Fibroblast of skin of scalp (primary cell): ENCODE data around the gene COQ4.

ENCODE experiments used
- DNase-seq: peaks from one replicate; pipeline ENCODE4 v3.0.0-alpha.2; 2013

Gene COQ4

DNA sequence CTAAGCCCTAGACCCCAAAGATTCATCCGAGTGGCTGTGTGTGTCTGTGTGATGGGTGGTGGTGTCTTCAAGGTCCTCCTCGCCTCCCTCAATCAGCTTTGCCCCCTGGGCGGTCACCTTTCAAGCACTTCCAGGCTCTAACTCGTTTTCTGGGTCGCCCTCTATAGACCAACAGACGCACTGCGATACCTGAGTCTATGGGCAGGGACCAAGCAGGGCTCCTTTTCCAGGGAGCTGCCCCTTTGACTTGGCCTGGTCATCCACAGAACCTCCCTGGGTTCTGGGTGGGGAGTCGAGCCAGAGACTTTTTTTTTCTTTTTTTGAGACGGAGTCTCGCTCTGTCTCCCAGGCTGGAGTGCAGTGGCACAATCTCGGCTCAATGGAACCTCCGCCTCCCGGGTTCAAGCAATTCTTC is 18.8 kb downstream of the COQ4 start:
- peak; percentile 63 for DNase-seq

- no peak for DNase-seq
Measured at GRCh38 chr9:128342971-128343680, 20.5 kb downstream of the COQ4 start.

DNA sequence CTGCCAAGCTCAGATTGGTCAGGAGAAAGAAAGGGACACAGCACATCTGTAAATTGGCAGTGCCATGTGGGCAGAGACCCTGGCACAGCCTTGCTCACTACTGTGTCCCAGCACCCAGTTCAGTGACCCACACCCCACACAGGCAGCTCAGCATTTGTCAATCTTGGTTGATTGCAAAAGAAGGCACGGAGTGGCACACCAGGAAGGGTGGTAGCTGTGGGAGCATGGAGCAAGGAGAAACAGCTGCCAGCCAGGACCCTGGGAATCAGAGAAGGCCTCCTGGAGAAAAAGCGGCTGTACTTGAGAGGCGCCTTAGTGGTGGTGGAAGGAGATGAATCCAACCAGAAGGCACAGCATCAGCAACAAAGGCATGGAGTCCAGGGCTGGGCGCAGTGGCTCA is 21.2 kb downstream of the COQ4 start:
- no peak for DNase-seq

GRCh38 chr9:128344931-128345605 is 22.4 kb downstream of the COQ4 start:
- DNase-seq = no peak

DNA sequence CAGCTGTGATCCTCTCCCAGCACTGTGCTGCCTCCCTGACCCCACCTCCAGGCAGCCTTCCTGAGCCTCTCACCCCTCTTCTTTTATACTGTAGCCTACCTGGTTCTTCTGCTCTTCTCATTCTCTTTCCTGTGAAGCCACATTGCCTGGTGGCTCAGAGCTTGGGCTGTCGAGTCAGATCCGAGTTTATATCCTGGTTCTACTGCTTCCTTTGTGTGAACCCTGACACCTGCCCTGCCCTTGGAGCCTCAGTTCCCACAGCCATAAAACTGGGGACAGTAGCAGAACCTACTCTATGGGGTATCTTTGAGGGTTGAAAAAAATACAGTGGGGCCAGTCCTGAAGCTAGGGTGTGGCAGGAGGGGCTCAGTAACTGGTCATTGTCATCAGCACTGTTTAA is 26.5 kb downstream of the COQ4 start:
- DNase-seq = no peak

DNA sequence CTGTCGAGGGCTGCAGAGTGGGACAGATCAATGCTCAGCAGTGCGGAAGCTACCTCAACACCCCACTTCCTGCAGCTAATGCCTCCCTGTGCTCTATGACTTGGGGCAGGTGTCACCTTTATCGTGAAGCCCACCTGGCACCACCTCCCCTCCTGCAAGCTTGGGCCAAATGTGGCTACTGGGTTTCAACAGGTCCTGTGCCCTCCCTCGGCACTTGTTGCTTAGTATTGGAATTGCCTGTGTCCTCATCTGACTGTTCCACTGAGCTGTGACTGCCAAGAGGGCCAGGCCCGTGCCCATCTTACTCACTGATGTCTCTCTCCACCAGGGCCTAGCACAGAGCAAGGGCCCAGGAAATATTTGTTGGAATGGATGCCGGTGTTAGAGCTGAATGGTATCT is 27.1 kb downstream of the COQ4 start:
- DNase-seq = no peak

GRCh38 chr9:128355451-128355850 is 32.8 kb downstream of the COQ4 start:
- DNase-seq = no peak

DNA sequence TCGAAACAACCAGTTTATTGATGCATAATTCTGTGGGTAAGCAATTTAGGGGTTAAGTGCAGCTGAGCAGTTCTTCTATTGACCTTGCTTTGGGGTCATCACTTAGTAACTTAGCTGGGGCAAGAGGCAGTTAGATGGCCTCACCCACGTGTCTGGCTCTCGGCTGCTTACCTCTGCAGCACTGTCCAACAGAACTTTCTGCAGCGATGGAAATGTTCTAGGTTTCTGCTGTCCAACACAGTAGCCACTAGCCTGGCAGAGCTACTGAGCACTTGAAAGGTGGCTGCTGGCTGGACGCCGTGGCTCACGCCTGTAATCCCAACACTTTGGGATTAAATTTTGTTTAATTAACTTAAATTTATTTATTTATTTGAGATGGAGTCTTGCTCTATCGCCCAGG is 35.5 kb downstream of the COQ4 start:
- no peak for DNase-seq

- DNase-seq = no peak
Measured at GRCh38 chr9:128358861-128359260, 36.2 kb downstream of the COQ4 start.

DNA sequence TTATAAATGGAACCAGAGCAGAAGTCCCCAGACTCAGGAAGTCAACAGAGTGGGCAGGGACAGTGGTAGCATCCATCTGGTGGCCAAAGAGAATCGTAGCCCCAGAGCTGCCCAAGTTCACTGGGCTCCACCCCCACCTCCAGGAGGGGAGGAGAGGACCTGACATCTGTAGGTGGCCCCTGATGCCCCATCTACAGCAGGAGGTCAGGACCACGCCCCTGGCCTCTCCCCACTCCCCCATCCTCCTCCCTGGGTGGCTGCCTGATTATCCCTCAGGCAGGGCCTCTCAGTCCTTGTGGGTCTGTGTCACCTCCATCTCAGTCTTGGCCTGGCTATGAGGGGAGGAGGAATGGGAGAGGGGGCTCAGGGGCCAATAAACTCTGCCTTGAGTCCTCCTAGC is 38.2 kb downstream of the COQ4 start:
- DNase-seq = no peak

DNA sequence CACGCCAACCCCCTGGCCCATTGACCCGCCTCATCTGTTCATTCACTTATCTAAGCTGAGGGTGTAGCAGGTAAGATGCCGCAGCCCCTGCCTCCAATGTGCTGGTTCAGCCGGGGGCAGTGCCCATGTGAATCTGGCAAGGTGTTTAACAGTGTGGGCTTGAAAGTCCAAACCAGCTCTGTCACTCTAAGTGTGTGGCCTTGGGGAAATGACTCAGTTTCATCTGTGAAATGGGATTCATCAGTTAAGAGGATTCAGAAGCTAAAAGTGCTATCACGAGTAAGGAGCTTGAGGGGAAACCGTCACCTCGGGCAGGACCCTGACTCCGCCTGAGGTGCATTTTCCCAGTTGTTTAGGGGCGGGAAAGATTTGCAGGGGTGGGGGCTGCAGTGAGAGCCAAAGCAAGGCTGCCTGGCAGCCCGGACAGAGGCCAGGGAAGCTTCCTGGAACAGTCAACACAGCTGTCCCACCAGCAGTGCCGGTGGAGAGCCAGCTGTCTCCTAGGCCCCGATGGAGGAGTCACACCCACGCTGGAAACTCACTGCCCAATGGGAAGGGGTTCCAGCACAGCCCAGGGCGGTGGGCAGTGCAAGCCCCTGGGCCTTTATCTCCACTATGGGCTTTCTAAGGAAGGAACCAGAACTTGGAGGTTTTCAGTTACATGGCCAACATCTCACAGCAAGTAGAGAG is 38.8 kb downstream of the COQ4 start:
- DNase-seq = no peak

- DNase-seq = peak; percentile 83
Measured at GRCh38 chr9:128361986-128362646, 39.5 kb downstream of the COQ4 start.

GRCh38 chr9:128362774-128363173 is 40.1 kb downstream of the COQ4 start:
- no peak for DNase-seq

DNA sequence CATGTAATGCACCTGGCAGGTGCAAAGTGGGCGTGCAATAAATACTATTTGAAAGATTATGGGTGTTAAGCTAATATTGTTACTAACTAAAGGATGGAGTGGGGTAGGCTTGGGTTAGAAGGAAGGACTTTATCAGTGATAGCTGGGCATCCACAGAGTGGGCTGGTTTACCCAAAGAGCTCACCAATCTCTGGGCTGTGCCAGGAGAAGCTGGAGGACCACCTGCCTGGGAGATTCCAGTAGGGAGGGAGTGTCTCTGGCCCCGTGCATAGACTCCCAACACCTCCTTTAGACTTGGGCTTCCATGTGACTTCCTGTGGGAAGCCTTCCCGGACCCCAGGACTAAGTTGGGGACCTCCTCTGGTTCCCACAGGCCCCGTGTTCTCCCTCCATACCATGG is 42.9 kb downstream of the COQ4 start:
- no peak for DNase-seq

GRCh38 chr9:128369024-128369706 is 46.5 kb downstream of the COQ4 start:
- no peak for DNase-seq

GRCh38 chr9:128370367-128370751 is 47.7 kb downstream of the COQ4 start:
- DNase-seq = no peak

- DNase-seq = peak; percentile 98
Measured at GRCh38 chr9:128370752-128371629, 48.4 kb downstream of the COQ4 start, which contains the start of gene URM1. Gene URM1 (plus strand): TSS chr9:128371374. CDS start chr9:128371381, 7 bp downstream.

GRCh38 chr9:128371630-128372117 is 49.0 kb downstream of the COQ4 start:
- DNase-seq = no peak

DNA sequence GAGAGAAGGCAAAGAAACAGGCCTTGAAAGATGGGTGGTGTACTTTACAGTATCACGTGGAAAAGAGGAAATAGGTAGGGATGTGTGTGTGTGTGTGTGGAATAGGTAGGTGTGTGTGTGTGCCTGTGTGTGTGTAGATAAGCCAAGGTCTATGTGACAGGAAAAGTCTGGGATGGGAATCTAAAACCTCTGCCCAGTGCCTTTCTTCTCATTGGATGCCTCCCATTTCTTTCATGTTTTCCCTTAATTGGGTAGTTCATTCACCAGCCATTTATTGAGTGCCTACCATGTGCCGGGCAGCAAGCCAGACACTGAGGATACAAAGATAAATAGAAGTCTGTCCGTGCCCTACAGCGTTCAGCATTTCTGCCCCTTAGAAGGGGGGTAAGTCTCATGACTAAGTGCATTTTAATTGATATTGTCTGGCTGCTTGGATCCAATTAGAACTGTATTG is 49.6 kb downstream of the COQ4 start:
- DNase-seq = no peak

DNA sequence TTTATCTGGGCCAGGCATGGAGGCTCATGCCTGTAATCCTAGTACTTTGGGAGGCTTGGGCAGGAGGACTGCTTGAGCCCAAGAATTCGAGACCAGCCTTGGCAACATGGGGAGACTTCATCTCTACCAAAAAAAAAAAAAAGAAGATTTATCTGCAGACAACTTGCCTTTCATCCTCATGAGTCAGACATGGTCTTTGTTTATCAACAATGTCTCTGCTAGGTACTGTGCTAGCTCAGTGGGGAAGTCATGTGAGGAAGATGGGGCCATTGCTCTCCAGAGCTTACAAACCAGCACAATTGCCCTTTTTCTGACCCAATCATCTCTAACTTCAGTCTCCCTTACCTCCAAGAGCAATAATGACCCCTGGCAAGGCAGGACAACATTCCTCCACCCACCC is 50.1 kb downstream of the COQ4 start:
- no peak for DNase-seq

DNA sequence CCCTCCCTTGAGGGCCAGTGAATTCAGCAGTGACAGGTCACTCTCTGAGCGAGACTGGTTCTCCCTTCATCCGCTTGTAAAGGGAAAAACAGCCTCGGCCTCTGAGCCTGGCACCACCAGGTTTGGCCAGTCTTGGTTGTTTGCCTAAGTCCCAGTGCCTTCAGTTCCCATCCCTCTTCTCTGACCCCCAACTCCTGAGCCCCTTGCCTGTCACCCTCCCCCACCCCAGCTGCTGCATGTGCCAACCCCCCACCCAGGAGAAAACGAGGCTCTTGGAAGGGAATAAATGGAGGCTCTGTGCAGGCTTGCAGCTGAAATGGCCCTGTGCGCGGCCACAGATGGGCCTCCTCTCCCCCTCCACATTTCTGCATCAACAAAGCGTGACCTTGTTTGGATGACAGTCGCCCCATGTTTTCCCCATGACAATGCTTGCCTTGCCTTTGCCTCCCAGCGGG is 51.6 kb downstream of the COQ4 start:
- no peak for DNase-seq
